OCI-LY1 (cell line): Measurements from ENCODE around the gene RESP18.

Source experiments
- EZH2 ChIP-seq: fragments of 200-600 bp; sonication (generic), shearing (Covaris generic); IDR thresholded peaks from 2 replicates; pipeline ENCODE4 v1.8.0; 2017; ENCODE audit warnings: borderline replicate concordance, mixed run types, mild to moderate bottlenecking, antibody characterized with exemption, low read length, moderate library complexity, mixed read lengths
- TF ChIP-seq, protein P1 (sequence below): fragments of 200-600 bp; sonication (generic), shearing (Covaris generic); IDR thresholded peaks from 2 replicates; pipeline ENCODE4 v1.5.1; 2017; ENCODE audit warnings: mild to moderate bottlenecking, antibody characterized with exemption, low read length, moderate library complexity, mixed read lengths

DNA sequence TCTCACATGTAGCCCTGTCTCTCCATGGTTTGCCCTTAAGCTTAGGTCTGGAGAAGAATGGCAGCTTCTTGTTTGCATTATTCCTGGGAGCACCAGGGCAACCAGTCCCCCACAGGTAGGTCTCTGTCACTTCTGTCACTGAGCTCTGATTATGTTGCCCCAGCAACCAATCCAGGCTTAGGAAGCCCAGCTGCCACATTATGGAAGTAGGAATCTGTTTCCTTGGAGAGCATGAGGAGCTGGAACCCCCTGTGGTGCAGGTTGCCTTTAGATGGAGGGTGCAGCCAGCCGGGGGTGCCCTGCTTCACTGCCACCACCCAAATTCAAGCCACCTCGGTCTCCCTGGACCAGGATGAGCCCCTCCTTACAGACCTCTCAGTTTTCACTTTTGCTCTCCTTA is 4.8 kb downstream of the RESP18 start:
- TF ChIP-seq, protein P1, sequence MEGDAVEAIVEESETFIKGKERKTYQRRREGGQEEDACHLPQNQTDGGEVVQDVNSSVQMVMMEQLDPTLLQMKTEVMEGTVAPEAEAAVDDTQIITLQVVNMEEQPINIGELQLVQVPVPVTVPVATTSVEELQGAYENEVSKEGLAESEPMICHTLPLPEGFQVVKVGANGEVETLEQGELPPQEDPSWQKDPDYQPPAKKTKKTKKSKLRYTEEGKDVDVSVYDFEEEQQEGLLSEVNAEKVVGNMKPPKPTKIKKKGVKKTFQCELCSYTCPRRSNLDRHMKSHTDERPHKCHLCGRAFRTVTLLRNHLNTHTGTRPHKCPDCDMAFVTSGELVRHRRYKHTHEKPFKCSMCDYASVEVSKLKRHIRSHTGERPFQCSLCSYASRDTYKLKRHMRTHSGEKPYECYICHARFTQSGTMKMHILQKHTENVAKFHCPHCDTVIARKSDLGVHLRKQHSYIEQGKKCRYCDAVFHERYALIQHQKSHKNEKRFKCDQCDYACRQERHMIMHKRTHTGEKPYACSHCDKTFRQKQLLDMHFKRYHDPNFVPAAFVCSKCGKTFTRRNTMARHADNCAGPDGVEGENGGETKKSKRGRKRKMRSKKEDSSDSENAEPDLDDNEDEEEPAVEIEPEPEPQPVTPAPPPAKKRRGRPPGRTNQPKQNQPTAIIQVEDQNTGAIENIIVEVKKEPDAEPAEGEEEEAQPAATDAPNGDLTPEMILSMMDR, result no peak
- no peak for TF ChIP-seq EZH2
